GM21367 (cell line): ENCODE measurements around the gene CHD9NB.
"Not testable (repeated sequence)": the region's sequence is repeated elsewhere in the genome, so short reads cannot be mapped to it uniquely, and the experiment has no call there.

Experiments
- ATAC-seq: cut with Tn5 transposase; IDR thresholded peaks from one replicate; pipeline ENCODE4 v1.9.1; 2021; ENCODE audit not compliant: unreplicated experiment

The CHD9NB gene

DNA sequence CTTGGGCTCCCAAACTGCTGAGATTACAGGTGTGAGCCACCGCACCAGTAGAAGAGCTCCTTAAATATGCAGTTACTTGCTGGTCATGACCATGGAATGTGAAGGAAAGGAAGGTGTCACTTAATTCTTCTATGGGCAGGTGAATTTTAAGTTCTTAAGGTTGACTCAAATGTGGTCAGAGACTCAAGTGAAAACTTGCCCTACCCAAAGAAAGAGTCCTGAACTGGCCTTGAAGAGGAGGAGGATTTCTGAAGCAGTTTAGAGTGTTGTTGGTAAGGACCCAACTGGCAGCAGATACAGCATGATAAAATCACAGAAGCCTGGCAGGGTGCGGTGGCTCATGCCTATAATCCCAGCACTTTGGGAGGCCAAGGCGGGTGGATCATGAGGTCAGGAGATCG is 31.4 kb upstream of the CHD9NB start:
- ATAC-seq = no peak

DNA sequence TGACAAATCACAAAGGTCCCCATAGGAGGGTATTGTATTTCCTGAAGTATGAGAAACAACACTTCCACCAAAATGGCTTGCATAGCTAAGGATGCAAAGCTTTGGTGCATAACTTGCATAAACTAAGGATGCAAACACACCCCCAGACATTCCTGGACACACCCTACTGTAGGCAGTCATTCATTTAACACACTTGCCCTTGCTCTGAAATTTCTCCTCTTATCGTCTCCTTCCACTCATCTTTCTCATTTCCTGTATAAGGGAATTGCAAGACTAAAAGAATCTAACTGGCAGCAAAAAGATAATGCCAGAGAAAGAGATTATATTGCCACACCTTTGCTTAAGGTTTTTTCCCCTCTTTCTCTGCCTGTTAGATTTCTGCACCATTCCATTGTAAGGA is 30.4 kb upstream of the CHD9NB start:
- ATAC-seq = no peak

DNA sequence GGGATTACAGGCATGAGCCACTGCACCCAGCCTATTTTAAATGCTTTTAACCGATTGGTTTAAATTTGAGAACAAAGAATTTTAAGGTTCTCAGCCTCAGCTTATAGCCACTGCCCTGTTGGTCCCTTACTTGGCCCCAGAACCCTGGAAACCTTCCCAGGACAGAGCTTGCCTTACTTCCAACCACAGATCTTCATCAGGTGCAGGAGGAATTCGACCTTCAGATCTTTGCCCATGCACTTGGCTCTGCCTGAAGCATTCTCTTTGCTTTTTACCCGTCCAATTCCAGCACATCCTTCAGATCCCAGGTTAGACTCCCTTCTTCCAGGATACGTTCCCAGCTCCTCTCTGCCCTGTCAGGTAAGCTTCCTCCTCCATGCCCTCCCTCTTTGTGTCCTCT is 29.8 kb upstream of the CHD9NB start:
- no peak for ATAC-seq

DNA sequence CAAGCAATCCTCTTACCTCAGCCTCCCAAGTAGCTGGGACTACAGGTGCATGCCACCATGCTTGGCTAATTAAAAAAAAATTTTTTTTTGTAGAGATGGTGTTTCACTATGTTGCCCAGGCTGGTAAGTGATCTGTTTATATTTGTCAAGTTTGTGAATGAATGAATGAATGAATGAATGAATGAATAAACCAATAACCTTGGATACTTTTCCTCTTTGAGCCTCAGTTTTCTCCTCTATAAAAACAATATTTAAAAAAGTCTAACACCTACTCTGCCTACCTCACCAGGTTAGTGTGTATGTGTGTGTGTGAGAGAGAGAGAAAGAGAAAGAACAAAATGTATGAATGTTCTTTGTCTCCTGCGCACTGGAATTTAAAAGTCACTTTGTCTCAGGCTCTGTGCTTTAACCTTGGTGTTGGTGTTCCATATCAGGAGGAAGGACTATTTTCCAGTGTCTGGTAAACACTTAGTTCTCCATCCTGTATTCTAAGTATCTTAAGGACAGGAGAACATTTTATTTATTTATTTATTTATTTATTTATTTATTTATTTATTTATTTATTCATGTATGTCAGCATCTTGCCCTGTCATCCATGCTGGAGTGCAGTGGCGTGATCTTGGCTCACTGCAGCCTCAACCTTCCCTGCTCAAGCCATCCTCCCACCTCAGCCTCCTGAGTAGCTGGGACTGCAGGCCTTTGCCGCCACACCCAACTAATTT is 29.1 kb upstream of the CHD9NB start:
- ATAC-seq = no peak

DNA sequence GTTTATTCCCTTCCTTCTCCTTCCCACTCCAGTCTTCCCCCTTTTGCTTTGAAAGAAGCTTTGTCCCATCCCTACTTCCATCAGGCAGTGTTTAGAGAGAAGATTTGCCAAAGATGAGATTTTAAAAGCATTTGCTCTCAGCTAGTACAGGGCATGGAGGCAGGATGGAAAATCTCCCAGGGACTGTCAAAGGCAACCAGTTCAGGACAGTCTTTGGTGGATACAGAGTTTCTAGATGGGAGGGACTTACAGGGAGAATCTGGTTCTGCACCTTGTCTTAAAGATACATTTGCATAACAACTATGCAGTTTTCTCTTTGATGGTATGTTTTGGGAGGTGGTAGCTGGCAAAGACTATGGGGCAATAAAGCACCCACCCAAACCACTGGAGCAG is 28.3 kb upstream of the CHD9NB start:
- no peak for ATAC-seq

DNA sequence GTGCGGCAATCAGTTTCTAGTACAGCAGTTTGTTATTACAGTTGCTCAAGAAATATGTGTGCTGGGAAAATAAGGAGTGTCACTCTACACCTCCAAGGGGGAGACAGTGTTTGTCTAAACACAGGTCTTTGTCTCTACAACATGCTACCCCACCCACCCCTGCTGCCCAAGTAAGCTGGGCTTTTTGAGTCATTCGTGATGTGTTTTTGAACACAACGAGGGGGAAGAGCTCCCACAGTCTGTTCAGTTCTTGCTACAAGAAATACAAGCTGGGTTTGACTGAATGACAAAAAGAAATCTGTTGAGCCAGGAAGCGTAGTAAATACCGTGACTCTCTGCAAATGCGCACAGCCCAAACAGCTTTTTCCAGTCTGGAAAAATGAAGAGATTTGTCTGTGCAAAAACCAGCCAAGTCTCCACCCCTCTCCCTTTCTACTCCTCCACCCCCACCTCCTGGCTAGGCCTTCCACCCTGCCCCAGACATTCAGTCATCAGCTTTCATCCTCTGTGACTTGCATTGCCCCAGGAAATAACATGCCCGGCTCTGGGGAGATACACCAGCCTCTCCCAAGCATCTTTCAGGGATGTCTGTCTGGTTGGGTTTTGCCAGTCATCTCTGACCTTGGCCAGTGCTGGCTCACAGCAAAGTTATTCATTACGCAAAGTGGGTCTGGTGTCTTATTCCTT is 27.8 kb upstream of the CHD9NB start:
- ATAC-seq = no peak

DNA sequence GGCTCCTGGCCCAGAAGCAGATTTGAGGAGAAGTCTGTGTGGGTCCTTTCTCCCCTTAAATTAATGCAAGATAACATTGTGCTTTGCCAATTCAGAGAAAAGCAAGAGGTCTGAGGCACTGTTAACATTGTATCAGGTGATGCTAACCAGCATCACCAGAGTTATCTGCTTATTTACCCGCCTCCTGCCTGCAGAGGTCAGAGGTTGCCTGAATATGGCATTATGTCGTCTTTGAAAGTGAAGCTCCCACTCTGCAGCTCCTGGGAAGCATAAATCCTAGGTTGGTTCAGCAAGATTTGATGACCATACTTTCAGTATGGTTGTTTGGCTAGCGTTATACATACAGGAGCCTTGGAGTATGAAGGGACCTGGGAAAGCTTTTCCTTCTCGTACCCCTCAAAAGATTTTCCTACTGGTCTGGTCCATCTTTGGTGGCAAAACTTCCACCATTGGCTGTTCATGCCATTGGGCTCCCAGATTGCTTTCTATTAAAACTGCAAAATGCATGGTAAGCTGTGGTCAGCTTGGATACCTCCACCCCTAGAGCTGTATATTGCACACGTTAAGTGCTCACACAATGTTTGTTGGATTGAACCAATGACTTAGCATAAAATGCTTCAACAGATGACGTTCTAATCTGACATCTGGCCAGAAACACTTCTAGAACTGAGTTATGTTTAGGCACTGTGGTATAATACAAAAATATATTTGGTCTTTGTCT is 26.2 kb upstream of the CHD9NB start:
- ATAC-seq = no peak

DNA sequence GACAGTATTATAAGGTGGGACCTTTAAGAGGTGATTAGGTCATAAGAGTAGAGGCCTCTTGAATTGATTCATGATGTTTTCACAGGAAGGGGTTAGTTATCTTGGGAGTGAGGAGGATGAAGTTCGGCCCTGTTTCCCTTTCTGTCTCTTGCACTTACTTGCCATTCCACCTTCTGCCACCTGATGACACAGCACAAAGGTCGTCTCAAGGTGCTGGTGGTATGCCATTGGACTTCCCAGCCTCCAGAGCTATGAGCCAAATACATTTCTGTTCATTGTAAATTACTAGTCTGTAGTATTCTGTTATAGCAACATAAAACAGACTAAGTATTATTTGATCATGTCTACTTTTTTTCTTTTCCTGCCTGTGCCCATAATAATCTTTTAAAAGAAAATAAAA is 25.6 kb upstream of the CHD9NB start:
- ATAC-seq = no peak

DNA sequence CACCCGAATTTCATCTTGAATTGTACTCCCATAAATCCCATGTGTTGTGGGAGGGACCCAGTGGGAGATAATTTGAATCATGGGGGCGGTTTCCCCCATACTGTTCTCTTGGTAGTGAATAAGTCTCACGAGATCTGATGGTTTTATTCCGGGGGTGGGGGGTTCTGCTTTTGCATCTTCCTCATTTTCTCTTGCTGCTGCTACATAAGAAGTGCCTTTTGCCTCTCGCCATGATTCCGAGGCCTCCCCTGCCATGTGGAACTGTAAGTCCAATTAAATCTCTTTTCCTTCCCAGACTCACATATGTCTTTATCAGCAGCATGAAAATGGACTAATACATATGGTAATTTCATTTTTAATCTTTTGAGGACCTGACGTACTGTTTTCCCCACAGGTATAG is 22.8 kb upstream of the CHD9NB start:
- not testable (repeated sequence) for ATAC-seq

DNA sequence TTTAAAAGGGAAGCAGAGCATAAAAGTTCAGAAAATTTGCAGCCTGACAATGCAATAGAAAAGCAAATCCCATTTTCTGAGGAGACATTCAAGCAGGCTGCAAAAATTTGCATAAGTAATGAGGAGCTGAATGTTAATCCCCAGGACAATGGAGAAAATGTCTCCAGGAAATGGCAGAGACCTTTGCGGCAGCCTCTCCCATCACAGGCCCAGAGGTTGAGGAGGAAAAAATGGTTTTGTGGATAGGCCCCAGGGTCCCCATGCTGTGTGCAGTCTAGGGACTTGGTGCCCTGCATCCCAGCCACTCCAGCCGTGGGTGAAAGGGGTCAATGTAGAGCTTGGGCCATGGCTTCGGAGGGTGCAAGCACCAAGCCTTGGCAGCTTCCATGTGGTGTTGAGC is 21.6 kb upstream of the CHD9NB start:
- not testable (repeated sequence) for ATAC-seq

DNA sequence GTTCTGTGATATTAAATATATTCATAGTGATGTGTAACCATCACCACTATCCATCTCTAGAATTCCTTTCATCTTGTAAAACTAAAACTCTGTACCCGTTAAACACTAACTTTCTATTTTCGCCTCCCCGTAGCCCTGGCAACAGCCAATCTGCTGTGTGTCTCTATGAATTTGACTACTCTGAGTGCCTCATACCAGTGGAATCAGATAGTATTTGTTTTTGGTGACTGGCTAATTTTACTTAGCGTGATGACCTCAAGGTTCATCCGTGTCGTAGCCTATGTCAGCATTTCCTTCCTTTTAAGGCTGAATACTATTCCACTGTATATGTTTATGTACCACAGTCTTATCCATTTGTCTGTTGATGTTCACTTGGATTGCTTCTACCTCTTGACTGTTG is 20.3 kb upstream of the CHD9NB start:
- no peak for ATAC-seq

DNA sequence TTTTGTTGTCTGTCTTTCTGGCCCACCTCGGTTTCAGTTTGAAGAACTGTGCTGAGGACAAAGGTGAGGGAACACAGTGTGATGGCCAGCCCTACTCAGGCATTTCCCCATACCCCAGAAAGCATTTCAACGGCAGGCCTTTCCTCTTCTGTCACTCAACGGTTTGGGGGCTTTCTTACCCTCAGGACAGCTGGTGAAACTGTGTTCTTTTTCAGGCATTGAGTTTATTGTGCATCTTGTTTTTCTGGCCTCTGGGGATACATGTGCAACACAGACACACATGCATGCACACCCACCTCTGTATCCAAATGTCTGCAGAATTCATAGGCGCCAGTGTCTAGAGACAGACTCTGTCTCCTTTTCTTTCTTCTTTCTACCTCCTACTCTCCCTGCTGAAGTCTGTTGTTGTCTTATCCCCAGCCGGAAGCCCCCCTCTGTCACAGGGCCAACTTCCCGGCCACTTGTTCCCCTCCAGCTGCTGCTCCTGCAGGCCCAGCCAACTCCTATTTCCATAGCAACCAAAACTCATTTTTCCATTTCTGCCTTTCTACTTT is 19.1 kb upstream of the CHD9NB start:
- ATAC-seq = peak; percentile 48

DNA sequence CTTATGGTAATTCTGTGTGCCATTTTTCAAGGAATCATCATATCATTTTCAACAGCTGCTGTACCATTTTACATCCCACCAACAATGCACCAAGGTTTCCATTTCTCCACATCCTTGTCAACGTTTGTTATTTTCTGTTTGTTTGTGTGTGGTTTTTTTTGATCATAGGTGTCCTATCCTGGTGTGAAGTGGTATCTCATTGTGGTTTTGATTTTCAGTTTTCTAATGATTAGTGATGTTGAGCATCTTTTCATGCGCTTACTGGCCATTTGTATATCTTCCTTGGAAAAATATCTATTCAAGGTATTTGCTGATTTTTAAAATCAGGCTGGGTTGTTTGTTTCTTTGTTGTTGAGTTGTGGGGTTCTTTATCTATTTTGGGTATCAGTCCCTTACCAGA is 17.1 kb upstream of the CHD9NB start:
- ATAC-seq = no peak

DNA sequence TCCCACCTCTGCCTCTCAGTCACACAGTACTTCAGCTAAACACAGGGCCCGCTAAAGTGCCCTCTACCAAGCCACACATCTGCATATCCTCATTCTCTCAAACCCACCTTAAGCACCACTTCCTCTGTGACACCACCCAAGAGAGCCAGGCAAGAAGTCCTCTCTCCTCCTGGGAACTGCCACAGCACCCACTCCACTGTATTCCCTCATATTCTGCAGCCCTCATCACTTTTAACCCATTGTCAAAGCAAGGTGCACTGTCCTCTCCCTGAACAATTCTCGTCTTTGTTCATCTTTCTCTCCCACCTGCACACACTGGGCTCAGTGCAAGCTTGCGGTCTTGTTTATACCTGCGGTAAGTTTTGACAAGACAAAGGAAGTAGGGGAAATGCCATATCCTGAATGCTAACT is 15.7 kb upstream of the CHD9NB start:
- peak; percentile 58 for ATAC-seq

DNA sequence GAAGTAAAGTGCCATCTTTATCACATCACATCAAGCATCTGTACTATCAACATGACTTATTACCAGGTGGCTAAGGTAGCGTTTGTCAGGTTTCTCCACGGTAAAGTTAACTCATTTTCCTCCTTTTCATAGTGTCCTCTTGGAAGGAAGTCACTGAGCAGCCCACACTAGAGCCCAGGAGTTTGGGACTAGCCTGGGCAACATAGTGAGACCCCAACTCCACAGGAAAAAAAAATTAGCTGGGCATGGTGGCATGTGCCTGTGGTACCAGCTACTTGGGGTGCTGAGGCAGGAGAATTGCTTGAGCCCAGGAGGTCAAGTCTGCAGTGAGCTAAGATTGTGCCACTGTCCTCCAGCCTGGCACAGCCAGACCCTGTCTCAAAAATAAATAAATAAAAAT is 15.0 kb upstream of the CHD9NB start:
- ATAC-seq = no peak

DNA sequence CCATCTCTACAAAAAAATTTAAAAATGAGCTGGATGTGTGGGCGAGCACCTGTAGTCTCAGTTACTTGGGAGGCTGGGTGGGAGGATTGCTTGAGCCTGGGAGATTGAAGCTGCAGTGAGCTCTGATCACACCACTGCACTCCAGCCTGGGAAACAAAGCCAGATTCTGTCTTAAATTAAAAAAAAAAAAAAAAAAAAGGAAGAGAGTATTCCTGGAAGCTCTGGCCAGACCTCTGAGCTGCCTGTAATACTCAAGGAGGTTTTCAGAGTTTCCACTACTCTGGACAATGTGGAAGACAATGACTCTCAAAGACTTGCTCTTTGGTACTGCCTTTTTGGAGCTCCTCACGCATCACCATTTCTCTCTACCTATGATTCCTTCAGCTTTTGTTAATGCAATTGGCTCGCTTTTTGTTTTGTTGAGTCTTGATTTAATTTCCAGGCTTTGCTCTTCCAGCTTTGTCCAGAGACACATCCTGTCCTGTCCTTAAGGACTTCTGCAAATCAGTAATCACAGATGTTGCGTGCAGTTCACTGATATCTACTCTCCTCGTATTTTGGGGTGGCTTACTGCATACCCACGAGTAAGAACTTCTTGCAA is 12.9 kb upstream of the CHD9NB start:
- ATAC-seq = no peak

DNA sequence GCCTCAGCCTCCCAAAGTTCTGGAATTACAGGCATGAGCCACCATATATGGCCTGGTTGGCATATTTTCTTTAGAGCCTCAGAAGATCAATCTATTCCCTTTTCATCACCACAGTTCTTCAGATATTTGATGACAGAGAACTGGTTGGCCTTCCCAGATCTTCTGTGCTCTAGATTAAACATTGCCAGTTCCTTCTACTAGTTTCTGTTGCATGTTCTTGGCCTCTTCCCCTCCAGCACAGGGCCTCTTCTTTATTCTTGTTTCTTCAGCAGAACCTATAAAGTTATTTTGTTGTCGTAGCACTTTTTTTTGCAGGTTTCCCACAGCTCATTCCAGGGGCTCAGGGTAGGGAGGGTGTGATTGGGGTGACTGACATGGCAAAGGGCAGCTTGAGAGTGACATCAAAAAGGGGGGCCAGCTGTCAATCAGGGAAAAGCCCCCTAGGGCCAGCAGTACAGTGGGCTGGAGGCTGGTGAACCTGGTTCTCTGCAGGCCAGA is 11.4 kb upstream of the CHD9NB start:
- no peak for ATAC-seq

DNA sequence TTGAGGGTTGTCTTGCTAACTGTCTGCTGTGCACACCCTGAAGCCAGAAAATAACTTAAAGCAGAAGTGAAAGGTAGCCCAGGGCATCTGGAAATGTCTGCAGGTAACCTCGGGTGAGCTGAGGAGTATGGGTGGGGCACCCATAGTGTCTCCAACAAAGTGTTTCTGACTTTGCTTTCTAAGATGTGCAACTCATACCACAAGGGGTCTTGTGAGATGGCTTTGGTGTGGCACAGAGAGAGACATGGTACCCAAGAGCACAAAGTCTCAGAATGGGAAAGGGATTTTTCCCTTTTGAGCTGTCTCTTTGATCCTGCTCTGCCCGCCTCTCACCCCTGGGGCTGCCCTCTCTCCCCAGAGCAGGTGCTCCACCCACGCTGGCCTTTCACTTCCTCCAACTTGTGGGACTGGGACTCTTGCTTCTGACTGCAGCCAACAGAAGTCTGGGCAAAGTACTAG is 9.0 kb upstream of the CHD9NB start:
- peak; percentile 83 for ATAC-seq

DNA sequence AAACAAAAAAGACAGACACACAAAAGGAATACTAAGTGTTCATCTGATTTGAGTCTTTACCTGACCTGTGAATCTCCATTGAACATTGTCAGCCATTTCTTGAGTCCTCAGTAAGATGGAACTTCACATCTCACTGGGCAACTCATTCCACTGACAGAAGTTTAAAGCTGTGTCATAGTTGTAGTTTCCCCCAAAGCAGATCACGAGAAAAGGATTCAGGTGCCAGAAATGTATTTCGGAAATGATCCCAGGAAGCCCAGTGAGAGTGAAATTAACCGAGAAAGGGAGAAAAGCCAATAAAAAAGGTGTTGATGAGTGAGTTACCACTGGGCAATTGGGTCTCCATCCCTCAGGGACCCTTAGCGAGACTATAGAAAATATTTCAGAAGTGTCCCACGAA is 8.6 kb upstream of the CHD9NB start:
- ATAC-seq = no peak

DNA sequence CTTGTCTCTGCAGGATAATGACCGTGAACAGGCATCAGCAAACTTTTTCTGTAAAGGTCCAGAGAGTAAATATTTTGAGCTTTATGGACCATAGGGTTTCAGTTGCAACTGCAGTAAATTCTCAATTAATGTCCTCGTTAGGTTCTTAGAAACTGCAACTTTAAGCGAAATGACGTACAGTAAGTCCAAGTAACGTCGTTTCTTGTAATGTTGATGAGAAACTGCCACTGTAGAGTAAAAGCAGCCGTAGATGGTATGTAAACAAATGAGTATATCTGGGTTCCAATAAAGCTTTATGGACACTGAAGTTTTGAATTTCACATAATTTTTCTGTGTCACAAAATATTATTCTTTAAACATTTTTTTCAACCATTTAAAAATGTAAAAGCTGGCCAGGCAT is 7.0 kb upstream of the CHD9NB start:
- ATAC-seq = no peak

DNA sequence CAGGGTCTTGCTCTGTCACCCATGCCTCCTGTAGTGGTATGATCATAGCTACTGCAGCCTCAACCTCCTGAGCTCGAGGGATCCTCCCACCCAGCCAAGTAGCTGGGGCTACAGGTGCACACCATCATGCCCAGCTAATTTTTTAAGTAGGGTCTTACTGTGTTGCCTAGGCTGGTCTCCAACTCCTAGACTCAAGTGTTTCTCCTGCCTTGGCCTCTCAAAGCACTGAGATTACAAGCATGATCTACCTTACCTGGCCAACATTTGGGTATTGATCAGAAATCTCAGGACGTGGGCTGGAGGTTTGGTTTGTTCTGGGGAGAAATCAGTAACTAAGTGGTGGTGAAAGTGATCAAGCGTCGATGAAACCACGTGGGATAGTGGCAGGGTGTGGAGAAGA is 6.2 kb upstream of the CHD9NB start:
- ATAC-seq = no peak
